ENCODE results near the gene PHYHD1. TPM values are rescaled to one million over a fixed set of nuclear protein-coding genes. Genes with fewer than 3 reads are reported as not detected.

PHYHD1 gene
- 63.9 TPM for polyA plus RNA-seq (ENCODE audit: insufficient read length)
- long read RNA-seq, donor 1, partial matches to known transcripts: 10 of 14 reads
- long read RNA-seq, donor 1, other reads (novel, unspliced or antisense): 0 of 14 reads
- long read RNA-seq, donor 2, partial matches to known transcripts: 0 of 1 reads
- long read RNA-seq, donor 2, other reads (novel, unspliced or antisense): 0 of 1 reads
- long read RNA-seq, donor 3, partial matches to known transcripts: 6 of 8 reads
- long read RNA-seq, donor 3, other reads (novel, unspliced or antisense): 0 of 8 reads
- long read RNA-seq, donor 4: 0 reads
- long read RNA-seq, donor 5, partial matches to known transcripts: 15 of 17 reads
- long read RNA-seq, donor 5, other reads (novel, unspliced or antisense): 0 of 17 reads
- long read RNA-seq, donor 6, partial matches to known transcripts: 5 of 6 reads
- long read RNA-seq, donor 6, other reads (novel, unspliced or antisense): 0 of 6 reads
- long read RNA-seq, donor 7, partial matches to known transcripts: 0 of 2 reads
- long read RNA-seq, donor 7, other reads (novel, unspliced or antisense): 0 of 2 reads
- long read RNA-seq, donor 8, partial matches to known transcripts: 0 of 1 reads
- long read RNA-seq, donor 8, other reads (novel, unspliced or antisense): 0 of 1 reads

DNA sequence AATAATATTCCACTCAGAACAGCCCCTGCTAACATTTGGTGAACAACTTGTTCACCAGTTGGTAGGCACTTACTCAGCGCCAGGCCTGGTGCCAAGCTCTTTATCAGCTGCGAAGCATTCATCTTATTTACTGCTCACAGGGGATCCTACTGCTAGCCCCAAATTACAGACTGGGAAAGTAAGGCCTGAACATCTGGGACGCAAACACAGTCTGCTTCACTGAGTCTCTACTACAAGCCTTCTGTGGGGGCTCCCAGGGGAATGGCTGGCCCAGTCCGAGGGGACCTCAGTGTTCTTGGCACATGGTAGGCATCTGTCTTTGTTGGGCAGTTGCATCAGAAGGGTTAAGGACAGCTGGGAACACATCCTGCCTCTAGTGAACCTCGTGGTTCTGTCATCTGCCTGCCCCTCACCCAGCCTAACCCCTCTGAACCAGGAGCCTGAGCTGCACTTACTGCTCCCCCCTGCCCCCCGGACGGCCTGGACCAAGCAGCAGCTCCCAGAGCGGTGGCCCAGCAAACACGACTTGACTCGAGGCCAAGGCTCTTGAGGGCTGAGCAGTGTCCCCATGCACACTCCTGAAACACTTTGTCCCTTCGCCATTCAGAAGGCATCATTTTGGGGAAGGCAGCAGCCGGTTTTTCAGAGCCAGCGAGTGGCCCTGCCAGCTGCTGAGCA, at the start of gene PHYHD1:
TSS of gene PHYHD1 (plus strand) at position 602 of the 678 bp plus-strand sequence. CDS start 1,342 bp downstream, outside the sequence.
- DNase-seq: no peak

DNA sequence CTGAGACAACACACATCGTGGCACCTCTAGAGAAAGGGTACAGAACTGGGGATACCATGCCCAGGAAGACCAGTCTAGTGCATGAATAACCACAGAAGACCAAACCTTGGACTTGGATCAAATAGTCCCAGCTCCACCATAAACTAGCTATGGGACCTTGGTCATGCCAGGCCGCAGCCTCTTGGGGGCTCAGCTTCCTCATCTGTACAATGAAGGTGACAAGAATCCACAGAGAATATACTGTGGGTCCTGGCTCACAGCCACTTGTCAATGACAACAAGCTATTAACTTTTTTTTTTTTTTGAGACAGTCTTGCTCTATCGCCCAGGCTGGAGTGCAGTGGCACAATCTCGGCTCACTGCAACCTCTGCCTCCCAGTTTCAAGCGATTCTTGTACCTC, 42.9 kb upstream of the PHYHD1 start:
- no peak for DNase-seq

DNA sequence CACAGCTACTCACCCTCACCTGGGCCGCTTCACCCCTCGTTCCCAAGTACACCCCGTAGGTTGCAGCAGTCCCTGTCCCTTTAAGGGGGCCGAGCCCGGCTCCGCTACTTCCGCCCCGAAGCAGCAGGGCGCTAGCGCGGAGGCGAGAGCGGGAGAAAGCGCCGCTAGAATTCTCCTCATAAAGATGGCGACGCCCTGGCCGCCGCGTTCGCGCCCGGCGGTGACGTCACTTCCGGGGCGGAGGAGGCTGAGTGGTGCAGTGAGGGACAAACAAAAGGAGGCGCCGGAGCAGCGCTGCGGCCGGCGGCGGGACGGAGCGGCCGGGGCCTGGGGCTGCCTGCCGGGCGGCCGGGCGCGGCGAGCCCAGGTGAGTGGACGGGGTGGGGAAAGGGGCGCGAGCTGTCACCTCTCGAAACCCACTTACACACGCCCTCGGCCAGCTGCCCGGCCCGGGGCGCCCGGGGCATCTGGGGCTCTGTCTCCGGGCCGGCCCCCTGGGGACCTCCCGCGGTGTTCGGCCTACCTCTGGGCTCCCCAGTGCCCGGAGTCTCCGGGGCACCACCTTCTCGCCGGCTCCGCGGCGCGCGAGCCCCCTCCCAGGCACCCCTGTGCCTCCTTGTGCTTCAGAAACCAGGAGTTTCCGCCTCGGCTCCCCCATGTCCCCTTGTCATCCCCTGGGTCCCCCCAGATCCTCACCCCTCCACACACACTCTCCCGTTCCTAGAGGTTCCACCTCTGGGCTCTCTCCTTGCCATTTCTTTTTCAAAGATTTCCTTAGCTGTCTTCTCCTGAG, 38.7 kb upstream of the PHYHD1 start, which contains the start of the genes KYAT1 and LRRC8A:
TSS of gene KYAT1 (minus strand) at position 67 of the 793 bp plus-strand sequence. CDS start 36,545 bp downstream, outside the sequence.
TSS of gene LRRC8A (plus strand) at position 250 of the 793 bp plus-strand sequence. CDS start 25,032 bp downstream, outside the sequence.
- DNase-seq: peak; percentile 96

DNA sequence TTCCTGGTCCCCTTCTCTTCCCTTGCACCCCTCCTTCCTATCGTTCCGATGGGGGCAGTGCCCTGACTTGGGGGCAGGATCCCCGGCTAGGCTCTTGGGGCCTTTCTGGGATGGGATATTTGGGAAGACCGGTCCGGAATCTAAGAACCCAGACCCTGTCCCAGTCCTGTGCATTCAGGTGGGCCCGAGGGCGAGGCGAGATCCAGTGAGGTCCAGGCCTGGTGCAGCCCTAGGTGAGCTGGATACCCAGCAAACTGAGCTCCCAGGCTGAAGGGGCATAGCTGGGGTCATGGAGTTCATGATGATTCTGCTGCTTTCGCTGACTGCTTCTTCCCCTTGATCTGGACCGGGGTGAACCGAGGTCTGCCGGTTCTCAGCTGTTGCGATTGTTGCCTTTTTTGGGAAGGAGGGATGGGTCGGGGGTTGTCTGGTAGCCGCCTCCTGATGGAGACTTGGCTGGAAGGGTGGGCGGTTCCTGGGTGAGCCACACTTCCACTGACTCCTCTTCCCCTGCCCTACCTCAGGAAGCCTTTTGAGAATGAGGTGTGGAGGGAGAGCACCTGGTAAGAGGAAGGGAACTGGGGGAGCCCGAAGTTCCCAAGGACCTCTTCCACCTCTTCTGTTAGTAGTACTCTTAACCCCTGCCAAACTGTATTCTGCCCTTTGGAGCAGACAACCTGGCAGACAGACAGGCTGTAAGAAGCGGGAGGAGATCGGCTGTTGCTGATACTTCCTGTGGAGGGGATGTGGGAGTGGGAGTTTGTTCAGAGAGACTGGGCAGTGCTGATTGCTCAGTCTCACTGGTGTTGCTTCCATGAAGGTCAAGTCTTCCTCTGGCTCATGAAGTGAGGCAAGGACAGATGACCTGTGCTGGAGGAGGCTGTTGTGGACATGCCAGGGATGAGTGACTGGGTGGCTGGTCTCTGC, 37.8 kb upstream of the PHYHD1 start:
- no peak for DNase-seq

DNA sequence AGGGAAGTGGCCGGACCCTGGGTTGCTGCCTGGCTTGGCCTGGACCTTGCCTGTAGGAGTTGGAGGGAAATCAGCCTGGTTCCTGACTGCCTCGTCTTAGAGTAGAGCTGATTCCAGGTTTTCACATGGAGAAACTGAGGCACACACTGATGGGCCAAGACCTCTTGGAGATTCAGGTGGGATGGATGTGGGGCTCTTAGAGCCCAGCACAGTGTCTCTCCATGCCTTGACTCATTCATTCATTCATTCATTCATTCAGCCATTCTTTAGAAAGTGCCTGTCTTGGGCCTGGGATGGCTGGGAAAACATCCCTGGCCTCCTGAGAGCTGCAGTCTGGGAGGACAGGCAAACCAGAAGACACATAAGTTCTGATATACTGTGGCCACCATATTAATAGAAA, 36.6 kb upstream of the PHYHD1 start:
- DNase-seq: no peak

DNA sequence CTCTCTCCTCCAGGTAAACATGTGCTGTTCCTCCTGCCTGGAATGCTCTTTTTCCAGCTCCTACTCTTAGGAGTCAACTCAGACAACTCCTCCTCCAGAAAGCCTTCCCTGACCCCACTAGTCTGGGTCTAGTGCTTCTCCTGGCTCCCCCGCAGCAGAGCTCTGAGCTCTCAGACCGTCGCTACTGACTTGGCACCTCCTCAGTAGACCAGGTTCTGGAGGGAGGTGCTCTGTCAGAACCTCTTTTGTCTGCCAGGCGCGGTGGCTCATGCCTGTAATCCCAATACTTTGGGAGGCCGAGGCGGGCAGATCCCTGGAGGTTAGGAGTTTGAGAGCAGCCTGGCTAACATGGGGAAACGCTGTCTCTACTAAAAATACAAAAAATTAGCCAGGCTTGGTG, 35.4 kb upstream of the PHYHD1 start:
- DNase-seq: no peak

DNA sequence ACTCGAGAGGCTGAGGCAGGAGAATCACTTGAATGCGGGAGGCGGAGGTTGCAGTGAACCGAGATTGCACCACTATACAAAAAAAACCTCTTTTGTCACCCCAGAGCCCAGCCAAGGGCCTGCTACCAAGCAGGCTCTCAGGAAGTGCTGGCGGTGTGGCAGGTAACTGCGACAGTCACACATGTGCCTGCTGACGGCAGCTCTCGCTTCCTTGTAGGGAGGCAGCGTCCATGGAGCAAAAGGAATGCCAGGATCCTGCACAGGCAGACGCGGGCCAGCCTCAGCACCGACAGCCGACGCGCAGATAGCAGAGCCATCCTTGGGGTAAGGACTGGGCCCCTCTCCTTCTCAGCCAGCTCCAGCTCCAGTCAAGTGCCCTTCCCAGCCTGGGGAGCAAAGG, 35.0 kb upstream of the PHYHD1 start:
- no peak for DNase-seq

DNA sequence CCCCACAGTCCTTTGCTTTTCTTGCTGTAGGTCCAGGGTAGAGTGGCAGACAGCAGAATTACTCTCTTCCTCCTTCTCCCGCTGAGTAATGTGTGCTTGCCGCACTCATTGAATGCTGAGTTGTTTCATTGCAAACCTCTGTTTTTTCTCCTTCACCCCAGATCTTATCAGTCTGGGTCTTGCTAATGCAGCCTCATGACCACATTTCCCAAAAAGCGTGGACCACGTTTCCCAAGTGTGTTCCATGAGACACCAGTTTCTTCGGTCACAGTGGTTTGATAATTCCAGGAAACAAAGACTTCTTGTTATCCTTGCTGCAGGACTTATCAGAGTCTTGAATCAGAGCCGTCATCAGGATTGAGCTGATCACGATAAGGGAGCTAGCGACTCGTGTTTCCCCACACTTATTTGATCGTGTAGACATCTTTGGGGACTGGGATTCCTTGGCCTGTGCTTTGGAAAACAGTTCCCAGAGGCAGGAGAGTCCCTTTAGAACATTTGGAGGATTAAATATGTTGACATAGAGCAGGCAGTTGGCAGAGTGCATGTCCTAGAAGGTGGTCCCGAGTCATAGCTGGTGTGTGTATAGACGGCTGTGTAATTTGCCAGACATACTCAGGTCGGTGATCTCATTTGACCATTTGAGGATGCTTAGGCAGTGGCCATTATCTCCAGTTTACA, 34.4 kb upstream of the PHYHD1 start:
- no peak for DNase-seq

DNA sequence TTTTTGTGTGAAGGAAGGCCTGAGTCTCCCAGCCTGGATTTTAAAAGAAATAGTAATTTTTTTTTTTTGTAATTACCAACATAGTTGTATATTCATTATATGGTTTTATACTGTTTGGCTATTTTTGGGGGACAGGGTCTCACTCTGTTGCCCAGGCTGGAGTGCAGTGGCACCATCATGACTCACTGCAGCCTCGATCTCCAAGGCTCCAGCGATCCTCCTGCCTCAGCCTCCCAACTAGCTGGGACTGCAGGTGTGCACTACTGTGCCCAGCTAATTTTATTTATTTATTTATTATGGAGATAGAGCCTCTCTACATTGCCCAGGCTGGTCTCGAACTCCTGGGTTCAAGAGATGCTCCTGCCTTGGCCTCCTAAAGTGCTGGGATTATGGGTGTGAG, 33.7 kb upstream of the PHYHD1 start:
- DNase-seq: no peak

DNA sequence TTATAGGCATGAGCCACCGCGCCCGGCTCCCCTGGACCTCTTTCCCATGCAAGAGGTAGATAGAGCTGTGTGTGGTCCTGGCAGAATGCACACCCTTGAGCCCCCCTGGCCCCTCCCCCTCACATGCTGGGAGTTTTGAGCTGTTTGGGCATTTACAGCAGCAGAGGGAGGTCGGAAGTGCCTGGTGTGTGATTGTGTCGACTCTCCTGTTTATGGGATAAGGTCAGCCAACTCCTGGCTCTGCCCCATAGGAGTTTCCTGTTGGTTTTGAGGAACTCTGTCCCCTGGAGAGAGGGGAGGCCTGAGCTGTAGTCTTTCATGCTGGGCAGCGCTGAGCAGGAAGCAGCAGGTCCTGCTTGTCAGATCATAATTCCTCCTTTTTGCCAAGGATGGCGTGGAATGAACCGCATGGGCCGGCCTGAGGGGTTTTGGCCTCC, 32.9 kb upstream of the PHYHD1 start:
- DNase-seq: no peak

DNA sequence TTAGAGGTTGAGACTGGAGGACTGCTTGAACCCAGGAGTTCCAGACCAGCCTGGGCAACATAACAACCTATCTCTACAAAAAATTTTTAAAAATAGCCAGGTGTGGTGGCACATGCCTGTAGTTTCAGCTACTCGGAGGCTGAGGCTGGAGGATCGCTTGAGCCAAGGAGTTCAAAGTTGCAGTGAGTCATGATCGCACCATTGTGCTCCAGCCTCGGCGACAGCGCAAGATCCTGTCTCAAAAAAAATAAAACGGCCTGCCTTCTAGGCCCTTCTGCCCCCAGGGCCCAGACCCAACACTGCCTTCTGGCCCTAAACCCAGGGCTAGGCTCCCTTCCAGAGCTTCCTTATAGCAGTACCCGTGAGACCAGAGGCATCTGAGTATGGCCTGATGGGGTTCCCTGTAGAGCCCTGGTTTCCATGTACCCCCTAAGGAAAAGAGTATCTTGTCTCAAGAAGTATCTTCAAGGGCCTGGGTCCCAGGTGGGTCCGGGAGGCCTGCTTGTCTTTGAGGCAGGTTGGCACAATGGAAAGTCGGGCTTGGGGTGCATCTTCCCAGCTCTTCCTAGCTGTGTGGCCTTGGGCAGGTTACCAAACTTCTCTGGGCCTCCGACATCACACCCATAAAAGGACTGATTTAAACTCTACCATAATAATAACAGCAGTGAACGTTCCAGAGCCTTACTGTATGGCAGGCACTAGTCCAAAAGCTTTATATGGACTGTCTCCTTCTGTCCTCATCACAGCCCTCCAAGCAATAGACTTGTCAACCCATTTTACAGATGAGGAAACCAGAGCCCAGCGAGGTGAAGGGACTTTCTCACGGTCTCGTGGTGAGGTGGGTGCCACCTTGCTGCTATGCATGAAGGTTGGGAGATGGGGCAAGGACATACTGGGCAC, 29.2 kb upstream of the PHYHD1 start:
- DNase-seq: no peak

DNA sequence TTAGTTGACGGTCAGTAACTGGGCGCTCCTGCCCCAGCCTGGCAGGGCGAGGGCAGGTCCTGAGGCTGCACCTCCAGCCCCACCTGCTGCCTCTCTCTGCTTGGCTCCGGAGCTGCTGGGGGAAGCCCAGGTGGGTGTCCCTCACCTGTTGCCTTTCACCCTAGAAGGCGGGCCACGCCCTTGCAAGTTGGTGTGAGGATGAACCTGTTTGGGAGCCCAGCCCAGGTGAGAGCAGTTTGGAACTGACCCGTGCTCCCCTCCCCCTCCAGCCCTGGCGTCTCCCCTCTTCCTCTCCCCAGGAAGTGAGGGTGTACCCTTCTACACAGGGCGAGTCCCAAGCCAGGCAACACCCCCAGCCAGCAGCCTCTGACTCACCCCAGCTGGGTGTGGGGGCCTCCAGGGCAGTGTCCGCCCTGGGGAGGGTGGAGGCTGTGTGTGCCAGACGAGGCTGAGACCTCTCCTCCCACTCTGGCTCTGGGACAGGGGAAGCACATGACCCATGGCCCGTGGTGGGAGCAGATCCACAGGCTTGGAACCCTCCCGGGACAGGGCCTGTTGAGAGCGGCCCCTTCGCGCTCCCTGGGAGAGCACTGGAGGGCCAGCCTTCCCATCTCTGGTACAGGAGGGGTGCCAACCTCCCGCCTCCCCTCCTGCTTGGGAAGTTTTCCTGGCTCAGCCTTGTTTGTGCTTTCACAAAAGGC, 28.4 kb upstream of the PHYHD1 start:
- no peak for DNase-seq

DNA sequence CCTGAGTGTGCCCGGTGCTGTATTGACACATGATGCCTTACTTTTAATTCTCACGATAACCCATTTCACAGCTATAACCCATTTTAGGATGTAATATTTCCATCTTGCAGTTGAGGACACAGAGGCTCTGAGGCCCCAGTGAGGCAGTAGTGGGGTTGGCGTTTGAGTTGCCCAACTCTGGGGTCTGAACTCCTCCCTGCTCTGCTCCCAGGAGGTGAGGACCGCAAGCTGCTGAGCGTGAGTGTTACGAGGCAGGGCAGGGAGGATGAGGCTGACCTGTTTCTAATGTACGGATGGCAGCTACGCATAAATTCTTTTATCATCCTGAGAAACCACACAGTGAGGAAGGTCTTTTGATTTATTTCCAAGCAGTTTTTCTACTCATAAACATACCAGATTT, 27.4 kb upstream of the PHYHD1 start:
- DNase-seq: no peak

DNA sequence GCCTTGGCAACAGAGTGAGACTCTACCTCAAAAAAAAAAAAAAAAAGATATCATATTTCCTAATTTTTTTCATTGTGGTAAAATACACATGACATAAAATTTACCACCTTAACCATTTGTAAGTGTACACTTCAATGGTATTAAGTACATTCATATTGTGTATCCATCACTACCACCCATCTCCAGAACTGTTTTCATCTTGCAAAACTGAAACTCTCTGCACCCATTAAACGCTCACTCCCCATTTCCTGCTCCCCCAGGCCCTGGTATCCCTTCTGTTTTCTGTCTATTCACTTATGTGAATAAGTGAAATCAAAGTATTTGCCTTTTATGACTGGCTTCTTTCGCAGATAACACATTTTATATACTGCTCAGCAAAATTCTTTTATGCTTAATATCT, 26.0 kb upstream of the PHYHD1 start:
- no peak for DNase-seq

DNA sequence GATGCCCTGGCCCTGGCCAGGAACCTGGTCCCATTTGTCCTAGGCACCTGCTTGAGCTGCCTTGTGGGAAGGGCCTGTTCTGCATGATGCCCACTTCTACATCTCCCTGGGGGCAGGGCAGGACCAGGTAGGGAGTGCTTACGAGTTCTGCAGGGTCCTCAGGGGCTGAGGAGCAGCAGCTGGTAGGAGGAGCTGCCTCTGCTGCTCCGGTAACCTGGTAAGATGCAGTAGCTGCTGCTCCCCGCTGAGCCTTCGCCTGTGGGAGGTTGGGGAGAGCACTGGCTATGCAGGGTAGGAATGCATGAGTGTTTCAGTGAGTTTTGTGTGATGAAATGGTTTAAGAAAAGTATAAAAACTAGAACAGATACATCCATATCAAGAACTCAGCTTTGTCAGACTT, 25.2 kb upstream of the PHYHD1 start:
- DNase-seq: no peak

DNA sequence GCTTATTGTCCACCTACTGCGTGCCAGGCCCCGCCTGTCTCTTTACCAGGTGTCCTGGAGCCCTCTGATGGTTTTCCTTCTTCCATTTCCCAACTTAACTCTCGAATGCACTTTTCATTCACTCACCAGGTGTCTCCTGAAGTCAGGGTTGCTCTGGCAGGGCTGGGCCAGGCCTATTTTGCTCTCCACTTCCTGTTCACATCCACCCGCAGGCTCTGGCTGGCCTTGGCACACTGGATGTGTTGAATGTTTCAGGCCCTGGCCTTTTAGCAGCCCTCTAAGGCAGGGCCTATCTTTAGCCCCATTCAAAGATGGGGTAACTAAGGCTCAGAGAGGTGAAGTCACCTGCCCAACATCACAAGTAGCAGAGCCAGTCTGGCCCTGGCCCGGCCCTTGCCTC, 22.4 kb upstream of the PHYHD1 start:
- DNase-seq: no peak

DNA sequence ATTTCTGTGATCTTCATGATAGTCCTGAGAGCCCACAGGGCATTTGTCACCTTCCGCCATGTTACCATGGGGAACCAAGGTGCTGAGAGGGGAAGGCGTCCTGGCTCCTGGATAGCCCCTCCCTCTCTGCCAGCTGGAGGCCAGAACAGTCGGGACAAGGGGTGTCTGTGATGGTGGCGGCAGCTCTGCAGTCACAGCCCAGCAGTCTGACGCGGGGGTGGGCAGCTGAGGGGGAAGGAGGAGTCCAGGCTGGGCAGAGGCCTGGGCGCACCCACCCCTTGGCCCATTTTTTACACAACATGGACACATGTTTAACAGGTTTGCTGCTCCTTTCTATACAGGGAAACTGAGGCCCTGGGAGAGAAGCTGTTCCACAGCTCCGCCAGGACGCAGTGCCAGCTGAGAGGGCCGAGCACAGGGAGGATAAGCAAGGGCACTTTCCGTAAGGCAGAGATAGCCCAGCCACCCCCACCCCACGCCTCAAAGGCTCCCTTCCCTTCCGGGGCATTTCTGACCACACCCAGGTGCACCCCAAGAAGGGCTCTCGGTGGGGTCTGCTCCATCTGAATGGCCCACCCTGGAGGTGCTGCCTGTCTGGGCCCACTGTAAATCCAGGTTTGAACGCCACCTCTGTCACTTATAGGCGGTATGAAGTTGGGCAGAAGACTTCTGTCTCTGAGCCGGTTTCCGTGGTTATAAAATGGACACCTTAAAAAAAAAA, 21.8 kb upstream of the PHYHD1 start:
- no peak for DNase-seq

Measured in left kidney (tissue), 8 donors.